Tibial artery (tissue), 4 donors: ENCODE results near the gene CSTPP1.

ENCODE experiments used
- DNase-seq, 2 donors: peaks; one replicate each; pipeline ENCODE4 v3.0.0-alpha.2; 2019
- H3K27ac ChIP-seq, 2 donors: fragments of 200-600 bp; sonication (generic) in 1 of 2; 1 replicate in 1 of 2; 2 replicates in 1 of 2; pipeline ENCODE4 v1.5.1; 2018 to 2019; ENCODE audit warnings: mild to moderate bottlenecking in 1 of 2
- H3K27me3 ChIP-seq, 2 donors: fragments of 200-600 bp; sonication (generic) in 1 of 2; one replicate each; pipeline versions ENCODE4 v1.5.1 to v1.6.0; 2016 to 2019
- H3K36me3 ChIP-seq, 3 donors: fragments of 200-600 bp; sonication (generic) in 2 of 3; one replicate each; pipeline ENCODE4 v1.5.1; 2016 to 2019; ENCODE audit warnings: mild to moderate bottlenecking in 2 of 3
- H3K4me1 ChIP-seq, 4 donors: fragments of 200-600 bp; sonication (generic) in 2 of 4; 1 replicate in 3 of 4; 2 replicates in 1 of 4; pipeline ENCODE4 v1.5.1; 2016 to 2019
- H3K4me3 ChIP-seq, 2 donors: fragments of 200-600 bp; sonication (generic) in 1 of 2; 1 replicate in 1 of 2; 2 replicates in 1 of 2; pipeline ENCODE4 v1.5.1; 2018 to 2019; ENCODE audit warnings: mild to moderate bottlenecking in 2 of 2
- H3K9me3 ChIP-seq, 3 donors: fragments of 200-600 bp; sonication (generic) in 1 of 3; one replicate each; pipeline ENCODE4 v1.5.1; 2016 to 2019
- intact Hi-C: fragments of 100-400 bp; cut with DNase I; formaldehyde crosslinking; loops from one replicate; pipeline ENCODE4 v1.15.0; 2023; ENCODE audit warnings: low total_unique reads
- TF ChIP-seq, protein P1 (sequence below), 2 experiments: fragments of 200-600 bp in 1 of 2; fragments of 450-650 bp in 1 of 2; IDR thresholded peaks; one replicate each; pipeline ENCODE4 v1.5.1; 2017 to 2019; ENCODE audit warnings: antibody characterized with exemption in 2 of 2, mild to moderate bottlenecking in 1 of 2, moderate library complexity in 1 of 2

The CSTPP1 gene

GRCh38 chr11:47143322-47143721 is 206.8 kb downstream of the CSTPP1 start:
- H3K9me3 ChIP-seq: no peaks in the 10 kb centered on the region
- TF ChIP-seq, protein P1, sequence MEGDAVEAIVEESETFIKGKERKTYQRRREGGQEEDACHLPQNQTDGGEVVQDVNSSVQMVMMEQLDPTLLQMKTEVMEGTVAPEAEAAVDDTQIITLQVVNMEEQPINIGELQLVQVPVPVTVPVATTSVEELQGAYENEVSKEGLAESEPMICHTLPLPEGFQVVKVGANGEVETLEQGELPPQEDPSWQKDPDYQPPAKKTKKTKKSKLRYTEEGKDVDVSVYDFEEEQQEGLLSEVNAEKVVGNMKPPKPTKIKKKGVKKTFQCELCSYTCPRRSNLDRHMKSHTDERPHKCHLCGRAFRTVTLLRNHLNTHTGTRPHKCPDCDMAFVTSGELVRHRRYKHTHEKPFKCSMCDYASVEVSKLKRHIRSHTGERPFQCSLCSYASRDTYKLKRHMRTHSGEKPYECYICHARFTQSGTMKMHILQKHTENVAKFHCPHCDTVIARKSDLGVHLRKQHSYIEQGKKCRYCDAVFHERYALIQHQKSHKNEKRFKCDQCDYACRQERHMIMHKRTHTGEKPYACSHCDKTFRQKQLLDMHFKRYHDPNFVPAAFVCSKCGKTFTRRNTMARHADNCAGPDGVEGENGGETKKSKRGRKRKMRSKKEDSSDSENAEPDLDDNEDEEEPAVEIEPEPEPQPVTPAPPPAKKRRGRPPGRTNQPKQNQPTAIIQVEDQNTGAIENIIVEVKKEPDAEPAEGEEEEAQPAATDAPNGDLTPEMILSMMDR (IDR thresholded peaks at IDR 0.05): no peak
- H3K4me1 ChIP-seq: peaks cover 0 to 8% (median 6%) of the 10 kb centered on the region in 4 donors
- no peak overlapping the region for H3K4me3 ChIP-seq
- no peak overlapping the region for H3K27ac ChIP-seq
- H3K27me3 ChIP-seq: no peaks in the 10 kb centered on the region
- H3K36me3 ChIP-seq: peaks cover 0 to 4% (median 0%) of the 10 kb centered on the region in 3 donors
- intact Hi-C loops: no loop called here
- DNase-seq: peak in 1 of 2 donors; percentile 29

- Histone ChIP-seq H3K4me1 (peaks cover 0 to 16% (median 6%) of the 10 kb centered on the region in 4 donors), H3K27me3 (no peaks in the 10 kb centered on the region), H3K9me3 (no peaks in the 10 kb centered on the region), H3K27ac (no peak overlapping the region), H3K4me3 (no peak overlapping the region), H3K36me3 (no peaks in the 10 kb centered on the region)
- peak in 1 of 2 donors; percentile 9 for DNase-seq
- TF ChIP-seq, protein P1 (IDR thresholded peaks at IDR 0.05): no peak
- intact Hi-C loops: no loop called here
These were observed 208.0 kb downstream of the CSTPP1 start for GRCh38 chr11:47144541-47144940.

- TF ChIP-seq, protein P1 (IDR thresholded peaks at IDR 0.05): no peak
- no peaks in the 10 kb centered on the region for H3K27me3 ChIP-seq
- H3K36me3 ChIP-seq: no peaks in the 10 kb centered on the region
- H3K4me3 ChIP-seq: no peak overlapping the region
- no peak overlapping the region for H3K27ac ChIP-seq
- peaks cover 0 to 17% (median 6%) of the 10 kb centered on the region in 4 donors for H3K4me1 ChIP-seq
- DNase-seq: no peak
- intact Hi-C loops: no loop called here
- H3K9me3 ChIP-seq: no peaks in the 10 kb centered on the region
These were observed 210.7 kb downstream of the CSTPP1 start for GRCh38 chr11:47147250-47147649.

DNA sequence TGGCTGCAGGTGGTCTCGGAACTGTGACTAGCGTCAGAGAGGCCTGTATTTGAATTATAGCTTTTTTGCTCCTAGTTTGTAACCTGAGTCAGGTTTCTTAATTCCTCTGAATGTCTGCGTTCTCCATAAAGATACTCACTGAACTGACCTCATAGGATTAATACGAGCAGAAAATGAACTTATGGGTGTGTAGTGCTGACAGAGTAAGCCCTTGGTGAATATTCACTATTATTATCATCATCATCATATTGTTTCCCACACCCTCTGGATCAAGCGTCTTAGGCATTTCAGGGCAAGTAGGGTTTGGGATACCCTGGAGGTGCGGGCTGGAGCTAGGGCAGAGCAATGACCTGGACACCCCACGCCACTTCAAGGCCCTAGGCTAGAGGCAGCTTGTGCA is 211.1 kb downstream of the CSTPP1 start:
- no peak overlapping the region for H3K27ac ChIP-seq
- intact Hi-C loops: no loop called here
- peaks cover 0 to 16% (median 6%) of the 10 kb centered on the region in 4 donors for H3K4me1 ChIP-seq
- H3K36me3 ChIP-seq: no peaks in the 10 kb centered on the region
- DNase-seq: no peak
- no peaks in the 10 kb centered on the region for H3K9me3 ChIP-seq
- no peak overlapping the region for H3K4me3 ChIP-seq
- TF ChIP-seq, protein P1 (IDR thresholded peaks at IDR 0.05): no peak
- no peaks in the 10 kb centered on the region for H3K27me3 ChIP-seq

GRCh38 chr11:47148270-47148669 is 211.7 kb downstream of the CSTPP1 start:
- H3K36me3 ChIP-seq: no peaks in the 10 kb centered on the region
- DNase-seq: no peak
- H3K4me3 ChIP-seq: no peak overlapping the region
- H3K4me1 ChIP-seq: peaks cover 0 to 16% (median 3%) of the 10 kb centered on the region in 4 donors
- H3K27ac ChIP-seq: no peak overlapping the region
- TF ChIP-seq, protein P1 (IDR thresholded peaks at IDR 0.05): no peak
- no peaks in the 10 kb centered on the region for H3K27me3 ChIP-seq
- intact Hi-C loops: no loop called here
- H3K9me3 ChIP-seq: no peaks in the 10 kb centered on the region
